Astrocyte of the spinal cord (primary cell): ENCODE results near the gene SCNN1G.

Experiments used
- DNase-seq: peaks from one replicate; pipeline ENCODE4 v3.0.0; 2011; ENCODE audit warnings: low read depth, low spot score
- H3K4me3 ChIP-seq: 2 replicates; pipeline ENCODE4 v1.5.1; 2011; ENCODE audit warnings: low read depth, mild to moderate bottlenecking, low read length, moderate library complexity
- in situ Hi-C: cut with HindIII; loops from 2 replicates; pipeline ENCODE4 v1.10.0; 2017; ENCODE audit warnings: low sequenced_read_pairs
- TF ChIP-seq, protein P1 (sequence below): IDR thresholded peaks from 2 replicates; pipeline ENCODE4 v1.5.1; 2012; ENCODE audit warnings: low read depth, mild to moderate bottlenecking, low read length, inconsistent platforms

The SCNN1G gene

DNA sequence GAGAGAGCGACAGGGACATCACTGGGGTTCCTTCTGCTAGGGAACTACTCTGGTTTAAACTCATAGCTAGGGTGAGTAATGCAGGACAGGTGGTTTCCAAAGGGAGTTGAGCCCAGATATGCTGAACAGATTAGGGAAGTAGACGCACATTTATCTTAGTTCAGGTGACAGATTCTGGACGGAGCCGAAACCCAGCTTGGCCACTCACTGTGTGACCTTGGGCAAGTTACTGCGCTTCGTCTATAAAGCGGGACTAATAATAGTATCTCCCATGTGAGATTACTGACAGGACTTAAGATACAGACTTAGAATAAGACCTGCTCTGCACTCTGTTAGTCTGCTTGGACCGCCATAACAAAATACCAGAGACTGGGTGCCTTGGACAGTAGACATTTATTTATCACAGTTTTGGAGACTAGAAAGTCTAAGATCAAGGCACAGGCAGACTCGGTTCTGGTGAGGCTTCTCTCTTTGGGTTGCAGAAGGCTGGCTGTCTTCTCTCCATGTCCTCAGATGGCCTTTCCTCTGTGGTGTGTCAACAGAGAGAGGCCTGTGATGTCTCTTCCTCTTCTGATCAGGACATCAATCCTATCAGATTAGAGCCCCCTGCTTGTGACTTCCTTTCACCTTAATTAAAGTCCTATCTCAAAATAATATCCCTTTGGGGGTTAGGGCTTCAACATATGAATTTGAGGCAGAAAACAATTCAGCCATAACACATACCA, 12.1 kb downstream of the SCNN1G start:
- TF ChIP-seq, protein P1, sequence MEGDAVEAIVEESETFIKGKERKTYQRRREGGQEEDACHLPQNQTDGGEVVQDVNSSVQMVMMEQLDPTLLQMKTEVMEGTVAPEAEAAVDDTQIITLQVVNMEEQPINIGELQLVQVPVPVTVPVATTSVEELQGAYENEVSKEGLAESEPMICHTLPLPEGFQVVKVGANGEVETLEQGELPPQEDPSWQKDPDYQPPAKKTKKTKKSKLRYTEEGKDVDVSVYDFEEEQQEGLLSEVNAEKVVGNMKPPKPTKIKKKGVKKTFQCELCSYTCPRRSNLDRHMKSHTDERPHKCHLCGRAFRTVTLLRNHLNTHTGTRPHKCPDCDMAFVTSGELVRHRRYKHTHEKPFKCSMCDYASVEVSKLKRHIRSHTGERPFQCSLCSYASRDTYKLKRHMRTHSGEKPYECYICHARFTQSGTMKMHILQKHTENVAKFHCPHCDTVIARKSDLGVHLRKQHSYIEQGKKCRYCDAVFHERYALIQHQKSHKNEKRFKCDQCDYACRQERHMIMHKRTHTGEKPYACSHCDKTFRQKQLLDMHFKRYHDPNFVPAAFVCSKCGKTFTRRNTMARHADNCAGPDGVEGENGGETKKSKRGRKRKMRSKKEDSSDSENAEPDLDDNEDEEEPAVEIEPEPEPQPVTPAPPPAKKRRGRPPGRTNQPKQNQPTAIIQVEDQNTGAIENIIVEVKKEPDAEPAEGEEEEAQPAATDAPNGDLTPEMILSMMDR, result no peak
- DNase-seq, result no peak
- no peak overlapping the region for H3K4me3 ChIP-seq
- in situ Hi-C loops, result no loop called here

DNA sequence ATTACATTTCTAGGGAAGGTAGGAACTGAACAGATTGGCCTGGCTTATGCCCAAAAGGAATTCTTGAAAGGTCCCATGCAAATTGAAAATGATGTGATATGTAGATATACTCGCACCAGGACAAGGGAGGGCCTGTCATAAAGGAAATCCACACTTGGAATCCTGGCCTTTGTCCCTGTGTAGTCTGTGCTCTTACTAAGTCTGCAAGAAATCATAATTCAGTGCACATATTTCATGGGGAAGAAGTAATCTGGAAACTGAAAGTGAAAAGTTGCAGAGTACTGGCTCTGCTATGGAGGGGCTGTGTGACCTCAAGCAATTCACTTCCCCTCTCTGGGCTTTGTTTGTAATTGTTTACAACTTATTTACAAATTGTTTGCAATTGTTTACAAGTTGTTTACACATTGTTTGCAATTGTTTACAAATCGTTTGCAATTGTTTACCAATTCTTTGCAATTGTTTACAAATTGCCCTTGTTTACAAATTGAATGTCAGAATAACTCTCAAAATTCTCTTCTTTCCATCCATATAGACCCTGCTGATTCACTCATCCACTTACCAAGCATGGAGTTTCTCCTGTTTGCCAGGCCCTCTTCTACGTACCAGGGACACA, 12.9 kb downstream of the SCNN1G start:
- TF ChIP-seq, protein P1, result no peak
- DNase-seq, result no peak
- in situ Hi-C loops, result no loop called here
- H3K4me3 ChIP-seq, result no peak overlapping the region

DNA sequence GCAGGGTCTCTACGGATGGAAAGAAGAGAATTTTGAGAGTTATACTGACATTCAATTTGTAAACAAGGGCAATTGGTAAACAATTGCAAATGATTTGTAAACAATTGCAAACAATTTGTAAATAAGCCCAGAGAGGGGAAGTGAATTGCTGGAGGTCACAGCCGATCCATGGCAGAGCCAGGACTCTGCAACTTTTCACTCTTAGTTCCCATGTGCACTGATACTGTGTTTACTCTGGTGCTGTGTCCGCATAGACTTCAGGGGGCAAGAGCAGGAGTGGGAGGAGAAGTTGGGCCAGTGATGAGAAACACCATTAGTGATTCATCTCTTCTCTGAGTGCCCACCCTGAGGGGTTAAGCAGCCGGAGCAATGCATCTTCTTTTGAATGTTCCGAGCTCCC, 14.0 kb downstream of the SCNN1G start:
- TF ChIP-seq, protein P1, result no peak
- DNase-seq, result no peak
- in situ Hi-C loops, result no loop called here
- no peak overlapping the region for H3K4me3 ChIP-seq

DNA sequence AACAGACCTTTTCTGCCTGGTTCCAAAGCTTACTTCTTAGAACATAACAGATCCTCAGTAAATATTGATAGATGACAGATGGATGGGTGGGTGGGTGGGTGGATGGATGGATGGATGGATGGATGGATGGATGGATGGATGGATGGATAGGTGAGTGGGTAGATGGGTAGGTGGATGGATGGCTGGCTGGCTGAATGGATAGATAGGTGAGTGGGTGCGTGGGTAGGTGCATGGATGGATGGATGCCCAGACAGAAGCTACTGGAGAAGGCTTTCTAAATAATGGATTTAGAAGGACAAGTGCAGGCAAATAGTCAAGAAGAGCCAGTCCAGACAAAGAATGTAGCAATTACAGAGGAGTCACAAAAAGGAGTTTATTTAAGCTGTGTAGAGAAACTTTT, 19.6 kb downstream of the SCNN1G start:
- in situ Hi-C loops, result no loop called here

DNA sequence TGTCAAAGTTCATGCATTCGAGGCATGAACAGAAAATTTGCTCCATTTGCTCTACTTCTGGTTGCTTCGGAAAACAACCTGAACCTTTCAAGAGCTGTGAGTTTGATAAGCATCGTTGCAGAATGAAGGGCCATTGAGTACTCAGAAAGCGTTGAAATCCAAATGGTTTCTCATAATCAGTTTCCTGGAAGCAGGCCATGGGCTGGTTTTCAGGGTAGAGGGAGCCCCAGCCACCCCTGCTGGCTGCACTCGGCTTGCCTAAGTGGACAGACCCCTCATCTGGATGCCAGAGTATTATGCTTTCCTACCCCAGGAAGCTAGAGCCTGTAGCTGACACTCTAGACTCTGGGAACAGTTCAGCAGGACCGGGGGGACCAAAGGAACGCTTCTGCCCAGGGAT, 24.4 kb downstream of the SCNN1G start:
- DNase-seq, result no peak
- H3K4me3 ChIP-seq, result no peak overlapping the region
- in situ Hi-C loops, result no loop called here
- TF ChIP-seq, protein P1, result no peak

More for the DNA sequence above, 19.6 kb downstream of the SCNN1G start:
- DNase-seq, result no peak
- H3K4me3 ChIP-seq, result no peak overlapping the region
- TF ChIP-seq, protein P1, result no peak

DNA sequence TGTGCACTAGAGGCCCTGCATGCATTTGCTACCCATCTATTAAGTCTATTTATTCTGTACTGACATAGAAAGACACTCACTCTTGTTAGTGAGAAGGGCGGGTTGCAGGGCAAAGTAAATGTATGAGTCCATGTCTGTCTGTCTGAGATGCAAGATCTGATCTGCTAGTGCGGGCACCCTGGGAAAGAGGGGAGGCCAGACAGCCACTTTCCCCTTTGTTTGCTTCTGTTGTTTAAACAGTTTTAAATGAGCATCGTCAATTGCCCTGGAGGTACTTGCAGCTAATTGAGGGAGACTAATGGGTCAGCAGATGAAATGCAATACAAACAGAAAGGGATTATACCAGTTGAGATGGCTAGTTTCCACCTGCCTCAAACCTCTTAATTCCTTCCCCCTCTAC, 24.9 kb downstream of the SCNN1G start:
- in situ Hi-C loops, result no loop called here
- no peak overlapping the region for H3K4me3 ChIP-seq
- TF ChIP-seq, protein P1, result no peak
- no peak for DNase-seq
